ENCODE data around the gene RANBP1.
"Not testable (repeated sequence)": the region's sequence is repeated elsewhere in the genome, so short reads cannot be mapped to it uniquely, and the experiment has no call there.

Gene RANBP1

DNA sequence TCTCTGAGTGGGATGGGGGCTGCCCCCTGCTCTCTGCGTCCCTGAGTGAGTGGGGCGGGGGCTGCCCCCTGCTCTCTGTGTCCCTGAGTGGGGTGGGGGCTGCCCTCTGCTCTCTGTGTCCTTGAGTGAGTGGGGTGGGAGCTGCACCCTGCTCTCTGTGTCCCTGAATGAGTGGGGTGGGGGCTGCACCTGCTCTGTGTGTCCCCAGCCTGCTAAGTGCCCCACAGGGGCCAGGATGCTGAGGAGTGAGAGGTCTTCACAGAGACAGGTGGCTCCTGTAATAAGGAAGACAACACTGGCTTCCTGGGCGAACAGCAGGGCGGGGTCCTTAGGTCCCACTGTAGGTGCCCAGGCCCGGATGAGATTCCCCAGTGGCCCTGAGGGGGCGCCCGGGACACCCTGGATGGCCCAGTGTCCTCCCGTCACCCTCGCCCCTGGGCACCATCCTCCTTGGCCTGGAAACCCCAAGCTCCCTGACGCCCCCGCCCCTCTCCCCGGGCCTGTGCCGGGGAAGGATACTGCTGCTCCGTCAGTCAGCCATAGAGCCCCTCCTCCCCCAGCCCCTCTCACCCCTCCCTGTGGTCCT, 38.8 kb downstream of the RANBP1 start:
- no peak for DNase-seq

DNA sequence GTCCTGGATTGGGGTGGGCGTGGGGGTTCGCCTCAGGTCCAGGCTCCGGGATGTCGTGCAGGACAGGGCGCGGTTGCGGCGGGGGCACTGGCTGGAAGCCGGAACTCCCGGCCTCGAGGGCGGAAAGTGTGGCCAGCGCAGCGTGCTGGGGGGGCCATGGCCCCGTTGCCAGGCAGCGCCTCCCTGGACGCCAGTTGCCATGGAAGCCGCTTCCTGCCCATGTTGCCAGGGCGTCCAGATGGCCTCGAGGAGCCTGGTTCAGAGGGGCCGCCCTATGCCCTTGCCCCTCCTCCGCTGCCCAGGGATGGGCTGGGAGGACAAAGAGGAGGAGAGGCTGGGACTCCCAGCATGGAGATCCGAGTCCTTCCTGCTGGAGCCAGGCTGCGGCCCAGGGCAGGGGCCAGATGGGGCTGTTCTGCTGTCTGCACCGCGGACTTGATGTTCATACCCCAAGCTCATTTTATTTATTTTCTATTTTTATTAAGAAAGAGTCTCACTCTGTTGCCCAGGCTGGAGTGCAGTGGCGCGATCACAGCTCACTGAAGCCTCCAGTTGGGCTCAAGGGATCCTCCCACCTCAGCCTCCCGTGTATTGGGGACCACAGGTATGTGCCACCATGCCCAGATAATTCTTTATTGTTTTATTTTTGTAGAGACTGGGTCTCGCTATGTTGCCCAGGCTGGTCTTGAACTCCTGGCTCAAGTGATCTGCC, 39.6 kb downstream of the RANBP1 start:
- no peak for DNase-seq

DNA sequence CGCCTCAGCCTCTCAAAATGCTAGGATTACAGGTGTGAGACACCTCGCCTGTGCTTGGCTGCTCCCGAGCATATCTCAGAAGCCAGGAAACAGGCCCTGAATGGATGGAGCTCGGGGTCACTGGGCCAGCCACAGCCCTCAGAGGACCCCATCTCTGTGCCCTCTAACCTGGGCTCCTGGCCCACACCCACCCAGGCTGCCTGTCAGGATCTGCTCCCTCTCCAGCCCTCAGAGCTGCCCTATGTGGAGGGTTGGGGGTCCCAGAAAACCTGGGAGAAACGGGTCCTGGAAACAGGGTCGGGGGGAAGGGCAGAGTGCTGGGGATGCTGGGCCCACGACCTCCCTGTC, 40.1 kb downstream of the RANBP1 start:
- no peak for DNase-seq

DNA sequence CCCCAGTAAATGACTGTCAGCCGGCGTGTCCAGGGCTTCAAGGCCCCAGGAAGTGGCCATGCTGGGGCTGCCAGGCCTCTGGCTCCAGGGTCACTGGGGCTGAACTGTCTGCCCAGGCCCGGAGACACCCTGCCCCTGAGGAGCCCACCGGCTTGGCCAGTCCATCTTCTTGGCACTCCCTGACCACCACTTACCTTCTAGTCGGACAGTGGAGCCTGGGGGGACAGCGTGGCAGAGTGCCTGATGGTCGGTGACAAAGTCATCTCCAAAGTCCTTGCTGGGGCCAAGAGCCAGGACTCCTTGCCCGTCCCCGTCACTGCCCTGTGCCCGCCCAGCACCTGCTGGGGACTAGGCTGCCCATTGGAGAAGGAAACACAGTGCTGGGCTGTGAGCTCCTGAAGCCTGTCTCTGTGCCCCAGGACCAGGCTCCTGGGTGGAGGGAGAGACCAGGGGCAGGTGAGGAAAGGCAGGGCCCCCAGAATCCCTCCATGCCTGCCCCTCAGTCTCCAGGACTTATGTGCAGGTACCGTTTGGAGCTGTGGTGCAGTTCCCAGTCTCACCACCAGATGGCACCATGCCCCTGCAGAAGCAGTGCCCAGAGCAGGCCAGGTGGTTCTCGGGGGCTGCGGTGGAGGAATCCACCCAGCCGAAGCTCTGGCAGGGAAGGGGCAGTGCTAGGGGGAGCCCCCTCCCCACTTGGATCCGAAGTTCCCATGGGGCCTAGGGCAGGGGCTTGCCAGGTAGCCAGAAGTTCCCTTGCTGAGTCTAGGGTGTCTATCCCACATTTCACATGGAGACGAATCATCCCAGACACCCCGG, 40.9 kb downstream of the RANBP1 start:
- DNase-seq: peak; percentile 30

DNA sequence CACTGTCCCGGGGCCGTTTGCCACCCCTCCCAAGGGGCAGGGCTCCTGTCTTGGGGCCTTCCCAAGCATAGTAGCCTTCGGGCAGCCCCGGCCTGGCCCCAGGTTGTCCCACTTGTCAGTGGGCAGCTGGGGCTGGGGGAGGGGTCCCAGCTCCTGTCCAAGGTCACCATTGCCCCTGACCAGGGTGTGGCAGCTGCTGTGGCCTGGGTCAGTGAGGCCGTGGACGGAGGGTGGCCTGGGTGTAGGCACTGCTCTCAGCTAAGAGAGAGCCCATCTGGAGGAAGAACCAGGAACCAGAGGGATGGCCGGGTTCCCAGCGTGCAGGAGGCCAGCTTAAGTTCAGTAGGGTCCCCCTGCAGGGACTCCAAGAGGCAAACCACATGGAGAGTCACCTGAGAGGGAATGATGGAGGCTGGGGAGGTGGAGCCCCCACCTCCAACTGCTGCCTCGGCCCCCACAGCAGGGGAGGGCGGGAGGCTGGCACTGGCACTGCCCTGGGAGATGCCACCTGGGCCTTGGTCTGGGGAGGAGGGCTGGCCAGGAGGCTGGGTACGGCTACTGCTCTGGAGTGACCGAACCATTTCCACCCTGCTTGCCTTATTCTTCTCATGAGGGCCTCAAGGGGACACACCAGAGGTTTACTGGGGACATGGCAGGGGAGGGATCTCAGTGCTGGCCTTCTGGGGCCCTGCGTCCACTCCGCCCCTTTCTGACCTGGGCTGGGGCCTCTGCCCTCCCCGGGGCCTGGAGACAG, 41.7 kb downstream of the RANBP1 start:
- DNase-seq: no peak

GRCh38 chr22:20158391-20159036, 42.6 kb downstream of the RANBP1 start:
- no peak for DNase-seq

DNA sequence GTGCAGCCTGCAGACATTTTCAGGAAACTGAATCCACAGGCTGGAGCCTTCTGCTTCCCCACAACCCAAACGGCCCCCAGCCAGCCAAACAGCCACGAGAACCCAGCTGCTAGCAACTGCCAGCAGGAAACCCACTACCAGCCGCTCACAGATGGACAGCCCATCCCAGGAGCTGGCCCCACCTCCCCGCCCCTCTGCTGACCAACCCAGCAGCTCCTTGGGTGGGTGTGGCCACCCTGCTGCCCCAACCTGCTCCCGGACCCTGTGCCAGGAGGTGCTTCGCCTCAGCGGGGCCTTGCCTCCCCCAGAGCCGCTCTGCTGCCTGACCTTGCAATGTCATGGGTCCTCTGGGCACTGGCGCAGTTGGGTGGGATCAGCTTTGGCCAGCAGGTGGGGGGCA, 43.2 kb downstream of the RANBP1 start:
- DNase-seq: no peak

GRCh38 chr22:20159531-20159930, 43.6 kb downstream of the RANBP1 start:
- DNase-seq: not testable (repeated sequence)

DNA sequence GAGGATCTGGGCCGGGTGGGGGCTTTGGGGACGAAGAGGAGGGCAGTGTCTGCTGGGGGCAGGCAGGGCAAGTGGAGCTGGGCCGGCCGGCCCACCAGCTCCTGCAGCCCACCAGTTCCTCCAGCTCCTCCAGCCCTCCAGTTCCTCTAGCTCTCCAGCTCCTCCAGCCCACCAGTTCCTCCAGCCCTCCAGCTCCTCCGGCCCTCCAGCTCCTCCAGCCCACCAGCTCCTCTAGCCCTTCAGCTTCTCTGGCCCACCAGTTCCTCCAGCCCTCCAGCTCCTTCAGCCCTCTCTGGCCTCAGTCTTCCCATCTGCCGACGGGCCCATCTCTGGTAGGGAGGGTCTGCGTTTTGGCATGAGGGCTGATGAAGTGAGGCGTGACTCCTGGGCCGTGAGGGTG, 44.1 kb downstream of the RANBP1 start:
- no peak for DNase-seq

GRCh38 chr22:20164863-20165262, 49.0 kb downstream of the RANBP1 start:
- DNase-seq: no peak

- DNase-seq: no peak
Measured at GRCh38 chr22:20165421-20165820, 49.5 kb downstream of the RANBP1 start.

- DNase-seq: no peak
Measured at GRCh38 chr22:20165913-20166312, 50.0 kb downstream of the RANBP1 start.

- DNase-seq: no peak
Measured at GRCh38 chr22:20166703-20167102, 50.8 kb downstream of the RANBP1 start.

GRCh38 chr22:20167643-20168322, 51.9 kb downstream of the RANBP1 start:
- no peak for DNase-seq

- DNase-seq: no peak
Measured at GRCh38 chr22:20169253-20169822, 53.4 kb downstream of the RANBP1 start.

DNA sequence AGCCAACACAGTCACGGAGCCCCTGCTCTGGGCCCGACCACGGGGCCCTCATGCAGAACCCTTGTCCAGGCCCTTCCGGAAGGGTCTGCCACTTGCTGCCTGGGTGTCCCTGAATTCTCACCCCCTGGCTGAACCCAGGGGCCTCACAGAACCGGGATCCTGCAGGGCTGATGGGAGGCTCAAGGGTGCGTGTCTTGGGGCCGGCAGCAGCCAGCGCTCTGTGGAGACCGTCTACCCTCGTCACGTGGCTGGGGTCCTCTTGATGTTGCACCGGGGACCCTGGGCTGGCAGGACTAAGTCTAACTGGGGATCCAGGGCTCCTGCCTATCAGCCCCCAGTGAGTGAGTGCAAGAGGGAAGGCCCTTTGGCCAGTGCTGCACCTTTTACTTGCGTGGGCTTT, 54.3 kb downstream of the RANBP1 start:
- DNase-seq: no peak

DNA sequence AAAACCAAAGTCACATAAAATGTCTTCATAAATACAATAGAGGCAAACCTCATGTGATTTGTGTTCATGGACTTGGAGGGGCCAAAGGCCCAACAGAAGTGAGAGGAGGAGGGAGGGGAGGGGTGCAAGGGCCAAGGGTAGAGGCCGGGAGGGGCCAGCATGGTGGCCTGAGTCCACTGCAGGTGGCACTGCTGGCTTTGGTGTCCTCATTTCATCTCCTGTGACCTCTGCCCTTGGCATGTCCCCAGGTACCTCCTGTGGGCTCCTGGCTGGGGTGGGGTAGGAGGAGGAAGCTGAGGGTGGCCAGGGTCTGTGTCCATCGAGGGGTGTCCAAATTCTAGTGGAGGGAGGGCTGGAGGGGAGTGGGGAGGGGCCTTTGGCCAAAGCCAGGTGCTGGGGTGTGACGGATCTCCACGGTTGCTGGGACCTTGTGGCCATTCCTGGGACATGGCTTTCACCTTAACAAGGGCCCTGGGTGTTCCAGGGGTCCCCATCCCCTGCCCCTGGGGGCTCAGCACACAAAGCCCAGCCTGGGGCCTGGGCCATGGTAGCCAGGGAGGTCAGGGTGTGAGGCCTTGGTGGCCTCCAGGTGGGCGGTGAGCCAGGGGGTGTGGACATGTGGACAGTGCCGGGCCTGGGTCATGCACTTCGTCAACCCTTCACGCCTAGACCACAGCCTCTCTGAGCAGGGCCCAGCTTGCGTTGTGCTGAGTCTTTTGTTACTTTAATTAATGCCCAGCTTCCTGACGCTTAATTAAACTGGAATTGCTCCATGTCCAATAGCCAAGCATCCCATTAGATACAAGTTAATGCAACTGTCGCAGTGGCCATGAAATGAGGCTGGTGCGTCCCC, 55.6 kb downstream of the RANBP1 start:
- no peak for DNase-seq

- DNase-seq: no peak
Measured at GRCh38 chr22:20172141-20172613, 56.3 kb downstream of the RANBP1 start.

DNA sequence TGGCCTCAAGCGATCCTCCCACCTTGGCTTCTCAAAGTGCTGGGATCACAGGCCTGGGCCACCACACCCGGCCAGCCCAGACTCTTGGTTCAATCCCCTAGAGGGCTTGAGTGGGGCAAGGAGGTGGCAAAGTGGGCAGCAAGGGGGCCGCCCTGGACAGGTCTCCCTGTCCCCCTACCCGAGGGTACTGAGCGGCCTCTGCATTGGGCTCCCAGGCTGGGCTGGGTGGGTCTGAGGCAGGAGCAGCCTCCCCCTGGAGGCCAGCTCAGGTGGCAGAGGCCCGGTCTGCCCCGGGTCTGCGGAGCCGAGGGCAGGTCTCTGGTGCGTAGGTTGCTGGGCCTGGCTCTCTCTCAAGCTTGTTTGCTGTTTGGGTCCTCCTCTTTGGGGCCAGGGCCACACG, 57.3 kb downstream of the RANBP1 start:
- DNase-seq: no peak

GRCh38 chr22:20173772-20174171, 57.9 kb downstream of the RANBP1 start:
- no peak for DNase-seq

Data from activated gamma-delta T cell (primary cell).